K562 (cell line): ENCODE data around the gene CASP2. TPM values are rescaled to one million over a fixed set of nuclear protein-coding genes. Genes with fewer than 3 reads are reported as not detected.
A peak's percentile ranks its signal among the peaks of the same experiment; 100 is the strongest.

Experiments
- ATAC-seq: fragments of 200-7000 bp; cut with Tn5 transposase; 3 replicates; pipeline ENCODE4 v1.9.1; 2020; ENCODE audit warnings: moderate library complexity
- BruUV-seq: library from RNA; stranded (reverse); fragments of 400-500 nt; replicated peaks from 2 replicates; lab custom pipeline; 2021; lab: Mats Ljungman, UMichigan
- CTCF ChIA-PET: fragments of 300-600 bp; formaldehyde crosslinking; extraction: SDS; loops from one replicate; lab custom pipeline; 2021; ENCODE audit warnings: low intra/inter-chr PET ratio; lab: Yijun Ruan, JAX
- POLR2A ChIA-PET: fragments of 300-600, 350-650 bp; sonication (Branson Sonifier 250); formaldehyde crosslinking; extraction: SDS; loops from one replicate; lab custom pipeline; 2021; ENCODE audit warnings: antibody characterized with exemption, inconsistent platforms; lab: Yijun Ruan, JAX
- DNase-seq, 4 experiments: peaks; one replicate each; pipeline versions ENCODE4 v3.0.0 to v3.0.0-alpha.2; 2011 to 2018; ENCODE audit warnings: low spot score in 3 of 4, mixed read lengths in 3 of 4; ENCODE audit errors: extremely low read depth in 1 of 4
- FAIRE-seq: peaks from 2 replicates; lab custom pipeline; 2011; peaks lifted over from hg19 to GRCh38; lab: Jason Lieb, UNC
- H2AFZ ChIP-seq: 2 replicates; pipeline ENCODE4 v1.6.0; 2011; ENCODE audit warnings: low read depth, low read length, control low read depth, inconsistent platforms
- H3K27ac ChIP-seq: fragments of 200-600 bp; 3 replicates; pipeline ENCODE4 v1.8.0; 2011; ENCODE audit warnings: low read depth, mild to moderate bottlenecking, control low read depth, inconsistent platforms, low read length, moderate library complexity, mixed read lengths; ENCODE audit errors: extremely low read depth
- H3K27me3 ChIP-seq, 2 experiments: fragments of 300-600 bp in 1 of 2; 2 replicates in 1 of 2; 3 replicates in 1 of 2; pipeline versions ENCODE4 v1.6.0 to v1.8.0; 2011; ENCODE audit warnings: inconsistent platforms in 2 of 2, low read length in 2 of 2, mild to moderate bottlenecking in 1 of 2, mixed read lengths in 1 of 2, moderate library complexity in 1 of 2; ENCODE audit not compliant: control insufficient read depth in 2 of 2, insufficient read depth in 2 of 2
- H3K36me3 ChIP-seq: fragments of 300-600 bp; 3 replicates; pipeline ENCODE4 v1.8.0; 2011; ENCODE audit warnings: mild to moderate bottlenecking, low read length, inconsistent platforms; ENCODE audit not compliant: control insufficient read depth, insufficient read depth
- H3K4me1 ChIP-seq, 2 experiments: fragments of 200-600 bp in 1 of 2; replicated peaks in 1 of 2; 2 replicates in 1 of 2; 3 replicates in 1 of 2; pipeline versions ENCODE4 v1.5.1 to v1.8.0; 2011; ENCODE audit warnings: inconsistent platforms in 2 of 2, low read length in 2 of 2, mild to moderate bottlenecking in 1 of 2, mixed read lengths in 1 of 2, moderate library complexity in 1 of 2; ENCODE audit not compliant: control insufficient read depth in 2 of 2, insufficient read depth in 2 of 2
- H3K4me2 ChIP-seq: 2 replicates; pipeline ENCODE4 v1.6.1; 2011; ENCODE audit warnings: low read length, control low read depth, inconsistent platforms, mixed read lengths; ENCODE audit not compliant: insufficient read depth
- H3K4me3 ChIP-seq: fragments of 200-600 bp; sonication (generic), shearing (Covaris generic); 2 replicates; pipeline ENCODE4 v1.5.1; 2016; ENCODE audit warnings: control low read depth, inconsistent platforms
- H3K79me2 ChIP-seq: fragments of 200-600 bp; 3 replicates; pipeline ENCODE4 v1.8.0; 2011; ENCODE audit warnings: low read length, inconsistent platforms; ENCODE audit not compliant: control insufficient read depth, insufficient read depth
- H3K9ac ChIP-seq, 2 experiments: 2 replicates each; pipeline versions ENCODE4 v1.6.0 to v1.6.1; 2011; ENCODE audit warnings: low read depth in 2 of 2, low read length in 2 of 2, control low read depth in 1 of 2, inconsistent platforms in 1 of 2, mild to moderate bottlenecking in 1 of 2, mixed read lengths in 1 of 2; ENCODE audit not compliant: insufficient read depth in 1 of 2
- H3K9me1 ChIP-seq: one replicate; pipeline ENCODE4 v1.6.0; 2011; ENCODE audit warnings: inconsistent platforms, mild to moderate bottlenecking, low read length, moderate library complexity; ENCODE audit not compliant: control insufficient read depth, insufficient read depth
- H3K9me3 ChIP-seq: replicated peaks from 2 replicates; pipeline ENCODE4 v1.5.1; 2011; ENCODE audit warnings: low read depth, low read length, inconsistent platforms; ENCODE audit not compliant: control insufficient read depth, insufficient read depth
- H4K20me1 ChIP-seq: replicated peaks from 2 replicates; pipeline ENCODE4 v1.6.1; 2011; ENCODE audit warnings: low read length, inconsistent platforms, mixed read lengths; ENCODE audit not compliant: control insufficient read depth, insufficient read depth
- ATF3 ChIP-seq, 2 experiments: fragments of 450-650 bp in 1 of 2; sonication (generic) in 1 of 2; formaldehyde crosslinking in 1 of 2; IDR thresholded peaks in 1 of 2; conservative IDR thresholded peaks in 1 of 2; 2 replicates each; pipeline versions ENCODE4 v1.6.1 to v1.8.1; 2016 to 2023; ENCODE audit warnings: mild to moderate bottlenecking in 2 of 2, moderate library complexity in 2 of 2, inconsistent platforms in 1 of 2, missing genetic modification reagents in 1 of 2
- CREM ChIP-seq: IDR thresholded peaks from 2 replicates; pipeline ENCODE4 v1.6.1; 2014; ENCODE audit warnings: antibody characterized with exemption, low read depth
- CTBP1 ChIP-seq: fragments of 450-650 bp; IDR thresholded peaks from 2 replicates; pipeline ENCODE4 v1.6.1; 2016; ENCODE audit warnings: borderline replicate concordance
- FOSL1 ChIP-seq: fragments of 200-800 bp; sonication (Bioruptor generic); conservative IDR thresholded peaks from 2 replicates; pipeline ENCODE4 v1.6.1; 2016; ENCODE audit warnings: missing genetic modification characterization, missing compliant biosample characterization
- JUND ChIP-seq, 2 experiments: IDR thresholded peaks; 2 replicates in 1 of 2; 3 replicates in 1 of 2; pipeline ENCODE4 v1.6.1; 2011; ENCODE audit warnings: borderline replicate concordance in 2 of 2, low read depth in 2 of 2, low read length in 2 of 2, improper control_type of control experiment in 1 of 2, missing biosample characterization in 1 of 2, missing genetic modification characterization in 1 of 2, missing genetic modification reagents in 1 of 2
- KDM5B ChIP-seq: fragments of 200-600 bp; sonication (generic); IDR thresholded peaks from 2 replicates; pipeline ENCODE4 v1.6.1; 2012; ENCODE audit warnings: low read depth, mild to moderate bottlenecking, moderate library complexity, low read length, control low read depth, inconsistent platforms; ENCODE audit not compliant: insufficient replicate concordance
- KLF13 ChIP-seq: fragments of 450-650 bp; IDR thresholded peaks from 2 replicates; pipeline ENCODE4 v1.6.1; 2016; ENCODE audit warnings: missing genetic modification characterization, low read depth, mild to moderate bottlenecking, missing compliant biosample characterization, moderate library complexity, borderline replicate concordance
- MAFF ChIP-seq: IDR thresholded peaks from 2 replicates; pipeline ENCODE4 v1.6.1; 2012; ENCODE audit warnings: low read length, improper control_type of control experiment
- NCOA4 ChIP-seq: fragments of 450-650 bp; IDR thresholded peaks from 2 replicates; pipeline ENCODE4 v1.6.1; 2018; ENCODE audit warnings: mild to moderate bottlenecking; ENCODE audit not compliant: partially characterized antibody
- NFYB ChIP-seq: IDR thresholded peaks from 2 replicates; pipeline ENCODE4 v1.6.1; 2011; ENCODE audit warnings: mild to moderate bottlenecking, moderate library complexity; ENCODE audit not compliant: insufficient read length; ENCODE audit errors: extremely low read depth
- POLR2AphosphoS5 ChIP-seq: IDR thresholded peaks from 2 replicates; pipeline ENCODE4 v1.6.1; 2011; ENCODE audit warnings: mild to moderate bottlenecking, low read depth, low read length, moderate library complexity; ENCODE audit not compliant: control insufficient read depth, insufficient read depth
- PRPF4 ChIP-seq: fragments of 200-400 bp; formaldehyde crosslinking; IDR thresholded peaks from one replicate; pipeline ENCODE4 v1.6.1; 2017; ENCODE audit warnings: low read length, low read depth, mild to moderate bottlenecking; ENCODE audit not compliant: insufficient read depth, poor library complexity, severe bottlenecking
- RBBP5 ChIP-seq: fragments of 200-600 bp; sonication (generic); IDR thresholded peaks from 2 replicates; pipeline ENCODE4 v1.6.1; 2012; ENCODE audit warnings: borderline replicate concordance, mild to moderate bottlenecking, low read length, control low read depth, inconsistent platforms; ENCODE audit not compliant: insufficient read depth, poor library complexity, severe bottlenecking
- TCF3 ChIP-seq: sonication (generic); formaldehyde crosslinking; IDR thresholded peaks from 2 replicates; pipeline ENCODE4 v1.4.0; 2020; ENCODE audit warnings: mild to moderate bottlenecking, missing genetic modification reagents
- YY1 ChIP-seq, 3 experiments: IDR thresholded peaks; 2 replicates each; pipeline ENCODE4 v1.6.1; 2011; ENCODE audit warnings: low read length in 2 of 3, mild to moderate bottlenecking in 2 of 3, moderate library complexity in 2 of 3, borderline replicate concordance in 1 of 3, control low read depth in 1 of 3, low read depth in 1 of 3; ENCODE audit not compliant: insufficient read depth in 3 of 3, insufficient replicate concordance in 2 of 3, control insufficient read depth in 1 of 3, insufficient read length in 1 of 3; ENCODE audit errors: extremely low read depth in 1 of 3
- ZNF395 ChIP-seq: fragments of 200-800 bp; sonication (Bioruptor generic); IDR thresholded peaks from 2 replicates; pipeline ENCODE4 v1.6.1; 2017; ENCODE audit warnings: missing genetic modification characterization, missing compliant biosample characterization
- ZNF57 ChIP-seq: fragments of 450-650 bp; formaldehyde crosslinking; IDR thresholded peaks from 2 replicates; pipeline ENCODE4 v1.4.0; 2020; ENCODE audit warnings: mild to moderate bottlenecking, moderate library complexity
- WGBS: fragments of 100-300 bp; shearing (Covaris generic); methylation state at CpG from one replicate; pipeline ENCODE4 v1.1.6; 2016; ENCODE audit warnings: low coverage, mixed read lengths; ENCODE audit not compliant: insufficient coverage; ENCODE audit errors: missing lambda C conversion rate; 5-methylcytosine and 5-hydroxymethylcytosine counted together
- in situ Hi-C: fragments of 300-500 bp; cut with MboI; formaldehyde crosslinking; loops from 4 replicates; pipeline ENCODE4 v1.15.0; 2018; ENCODE audit warnings: inconsistent platforms, mixed read lengths
- intact Hi-C: fragments of 100-400 bp; cut with micrococcal nuclease; formaldehyde crosslinking; loops from 2 replicates; pipeline ENCODE4 v1.14.2; 2022
- polyA plus RNA-seq, 8 experiments: library from polyadenylated mRNA; depleted of rRNA in 4 of 8; stranded (reverse) in 5 of 8; unstranded in 3 of 8; fragments of >200 nt; fragmentation: Nextera tagmentation in 2 of 8; fragmentation: Illumina TruSeq in 1 of 8; extraction: Ambion mirVana in 2 of 8; extraction: Trizol in 1 of 8; gene quantifications; 2 replicates each; pipeline versions ENCODE4 v1.2.1 to v1.2.3, GENCODE V29; 2011 to 2014; ENCODE audit warnings: inconsistent platforms in 1 of 8, missing spikeins in 1 of 8
- total RNA-seq, 7 experiments: library from RNA; depleted of rRNA in 6 of 7; stranded (reverse); fragments of >200 nt in 6 of 7; fragmentation: Illumina TruSeq in 2 of 7; extraction: Trizol in 2 of 7; gene quantifications; 2 replicates each; pipeline versions ENCODE4 v1.2.1 to v1.2.3, GENCODE V29; 2011 to 2021; ENCODE audit warnings: low replicate concordance in 1 of 7

CASP2 gene
- total and polyA plus RNA-seq, 9 of the 15 experiments (the other 6 are each of a cell fraction or from before 2014, with no cell fraction given): 18.8 to 64.9 (median 24.1) TPM

- no peaks in the 10 kb centered on the region for H3K36me3 ChIP-seq
- no peaks in the 10 kb centered on the region for H3K9me3 ChIP-seq
- intact Hi-C loops: no loop called here
- H3K79me2 ChIP-seq: no peaks in the 10 kb centered on the region
- no peak overlapping the region for H3K27ac ChIP-seq
- H3K9ac ChIP-seq: no peak overlapping the region
- no TSS peak for BruUV-seq
- peaks cover 0 to 6% of the 10 kb centered on the region in 2 experiments; a peak in 2 of 5 replicates for H3K4me1 ChIP-seq
- ATAC-seq (no peak), FAIRE-seq (no peak), DNase-seq (no peak)
- H3K9me1 ChIP-seq: peaks cover 3% of the 10 kb centered on the region
- H3K4me2 ChIP-seq: no peak overlapping the region
- in situ Hi-C loops: no loop called here
- H2AFZ ChIP-seq: no peak overlapping the region
- no peak overlapping the region for H3K4me3 ChIP-seq
- 7% methylated on average over 13 of the region's 13 CpGs for WGBS
- ChIA-PET POLR2A (interaction anchor here (0.6 to 0.7 kb wide), 2 partner anchors 27 to 757 kb away, joined by 3 to 5 read pairs; no protein-coding TSS in a partner anchor), CTCF (no interaction called here)
- peaks cover 67 to 82% of the 10 kb centered on the region in 2 experiments for H3K27me3 ChIP-seq
- H4K20me1 ChIP-seq: peaks cover 9% of the 10 kb centered on the region; the same call in 1 of the 2 replicates
- TF ChIP-seq RBBP5 (no peak), CREM (peak; percentile 14; the same call in 1 of the 2 replicates), CTBP1 (no peak), JUND (IDR thresholded peaks at IDR 0.05; ENCODE audit: borderline replicate concordance, low read depth, low read length) (0 out of 2 replicates have a peak, but pooled peaks have one; percentile 7), JUND (tag; IDR thresholded peaks at IDR 0.05; ENCODE audit: borderline replicate concordance, low read depth, low read length) (no peak), KDM5B (no peak), MAFF (no peak), KLF13 (tag) (no peak), NFYB (no peak), POLR2AphosphoS5 (no peak), ZNF57 (CRISPR knock-in tag) (no peak), YY1 (IDR thresholded peaks at IDR 0.05; ENCODE audit: borderline replicate concordance in 1 of 3, control insufficient read depth in 1 of 3, extremely low read depth in 1 of 3, insufficient read depth in 3 of 3, insufficient read length in 1 of 3, insufficient replicate concordance in 2 of 3, low read depth in 1 of 3, low read length in 2 of 3) (no peak), TCF3 (CRISPR knock-in tag) (no peak), ATF3 (IDR thresholded peaks at IDR 0.05) (0 out of 2 replicates have a peak, but pooled peaks have one; percentile 20), ATF3 (CRISPR knock-in tag; conservative IDR thresholded peaks at IDR 0.05) (no peak), PRPF4 (no peak), NCOA4 (no peak), FOSL1 (tag) (peak; percentile 82), ZNF395 (no peak)
These were observed 68.4 kb downstream of the CASP2 start for GRCh38 chr7:143356414-143357050.
